Lower leg skin (tissue), 4 donors: ENCODE results near the gene MEI1. TPM values are rescaled to one million over a fixed set of nuclear protein-coding genes. Genes with fewer than 3 reads are reported as not detected.

Source experiments
- DNase-seq, 2 donors: peaks; one replicate each; pipeline ENCODE4 v3.0.0-alpha.2; 2019; ENCODE audit warnings: low spot score in 2 of 2
- H3K4me3 ChIP-seq: fragments of 200-600 bp; sonication (generic); 2 replicates; pipeline ENCODE4 v1.5.1; 2017; ENCODE audit warnings: mild to moderate bottlenecking, low read depth; ENCODE audit not compliant: poor library complexity, severe bottlenecking
- POLR2A ChIP-seq, 2 donors: fragments of 450-650 bp; IDR thresholded peaks; one replicate each; pipeline ENCODE4 v1.6.1; 2016 to 2017; ENCODE audit warnings: antibody characterized with exemption in 2 of 2, mild to moderate bottlenecking in 1 of 2, moderate library complexity in 1 of 2
- WGBS, 2 donors: methylation state at CpG; one replicate each; pipeline ENCODE4 v1.1.5; 2018; 5-methylcytosine and 5-hydroxymethylcytosine counted together
- intact Hi-C: fragments of 100-400 bp; cut with DNase I; formaldehyde crosslinking; loops from one replicate; pipeline ENCODE4 v1.15.0; 2023; ENCODE audit warnings: low total_unique reads
- total RNA-seq, 4 donors: library from RNA; depleted of rRNA; stranded (reverse); fragments of >200 nt; gene quantifications; one replicate each; pipeline ENCODE4 v1.1.0, GENCODE V29; 2016
- TF ChIP-seq, protein P1 (sequence below), 3 donors: fragments of 450-650 bp; IDR thresholded peaks; one replicate each; pipeline ENCODE4 v1.5.1; 2016; ENCODE audit warnings: antibody characterized with exemption in 3 of 3, mild to moderate bottlenecking in 3 of 3, moderate library complexity in 2 of 3

MEI1 gene
- total RNA-seq, 4 donors from 2014 or later = 1.2 to 2.1 TPM; not detected in 2

DNA sequence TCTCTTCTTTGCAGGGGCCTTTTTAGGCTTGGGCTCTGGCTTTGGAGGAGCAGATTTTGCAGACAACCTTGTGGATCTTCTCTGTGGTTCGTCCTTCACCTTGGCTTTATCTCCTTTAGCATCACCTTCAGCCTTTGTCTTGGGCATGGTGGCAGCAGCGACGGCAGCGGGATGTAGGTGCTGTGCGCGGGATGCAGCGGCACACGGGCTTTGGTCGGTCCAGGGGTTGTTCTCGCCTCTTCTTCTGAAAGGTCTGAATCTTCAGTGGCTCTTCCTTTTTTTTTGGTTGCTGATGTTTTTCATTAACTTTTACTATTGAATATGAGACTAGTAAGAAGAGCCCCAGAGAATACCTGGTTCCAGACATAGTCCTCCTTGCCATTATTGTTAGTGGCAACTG, 10.0 kb downstream of the MEI1 start:
- TF ChIP-seq, protein P1, sequence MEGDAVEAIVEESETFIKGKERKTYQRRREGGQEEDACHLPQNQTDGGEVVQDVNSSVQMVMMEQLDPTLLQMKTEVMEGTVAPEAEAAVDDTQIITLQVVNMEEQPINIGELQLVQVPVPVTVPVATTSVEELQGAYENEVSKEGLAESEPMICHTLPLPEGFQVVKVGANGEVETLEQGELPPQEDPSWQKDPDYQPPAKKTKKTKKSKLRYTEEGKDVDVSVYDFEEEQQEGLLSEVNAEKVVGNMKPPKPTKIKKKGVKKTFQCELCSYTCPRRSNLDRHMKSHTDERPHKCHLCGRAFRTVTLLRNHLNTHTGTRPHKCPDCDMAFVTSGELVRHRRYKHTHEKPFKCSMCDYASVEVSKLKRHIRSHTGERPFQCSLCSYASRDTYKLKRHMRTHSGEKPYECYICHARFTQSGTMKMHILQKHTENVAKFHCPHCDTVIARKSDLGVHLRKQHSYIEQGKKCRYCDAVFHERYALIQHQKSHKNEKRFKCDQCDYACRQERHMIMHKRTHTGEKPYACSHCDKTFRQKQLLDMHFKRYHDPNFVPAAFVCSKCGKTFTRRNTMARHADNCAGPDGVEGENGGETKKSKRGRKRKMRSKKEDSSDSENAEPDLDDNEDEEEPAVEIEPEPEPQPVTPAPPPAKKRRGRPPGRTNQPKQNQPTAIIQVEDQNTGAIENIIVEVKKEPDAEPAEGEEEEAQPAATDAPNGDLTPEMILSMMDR (IDR thresholded peaks at IDR 0.05) = no peak
- no peak overlapping the region for H3K4me3 ChIP-seq
- DNase-seq = no peak
- WGBS, 2 donors = 94% methylated on average over 10 of the region's 10 CpGs
- intact Hi-C loops = no loop called here

DNA sequence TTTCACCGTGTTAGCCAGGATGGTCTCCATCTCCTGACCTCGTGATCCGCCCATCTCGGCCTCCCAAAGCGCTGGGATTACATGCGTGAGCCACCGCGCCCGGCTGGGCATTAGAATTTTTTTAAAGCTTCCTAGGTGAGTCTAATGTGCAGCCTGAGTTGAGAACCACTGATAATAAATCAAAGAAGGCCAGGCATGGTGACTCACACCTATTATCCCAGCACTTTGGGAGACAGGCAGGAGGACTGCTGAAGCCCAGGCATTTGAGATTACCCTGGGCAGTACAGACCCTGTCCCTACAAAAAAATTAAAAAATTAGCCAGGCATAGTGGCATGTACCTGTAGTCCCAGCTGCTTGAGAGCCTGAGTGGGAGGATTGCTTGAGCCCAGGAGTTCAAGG, 13.7 kb downstream of the MEI1 start:
- 91 to 93% methylated on average over 9 of the region's 9 CpGs for WGBS, 2 donors
- DNase-seq = no peak
- intact Hi-C loops = no loop called here
- no peak for TF ChIP-seq POLR2A (IDR thresholded peaks at IDR 0.05)
- TF ChIP-seq, protein P1 (IDR thresholded peaks at IDR 0.05) = no peak
- no peak overlapping the region for H3K4me3 ChIP-seq

DNA sequence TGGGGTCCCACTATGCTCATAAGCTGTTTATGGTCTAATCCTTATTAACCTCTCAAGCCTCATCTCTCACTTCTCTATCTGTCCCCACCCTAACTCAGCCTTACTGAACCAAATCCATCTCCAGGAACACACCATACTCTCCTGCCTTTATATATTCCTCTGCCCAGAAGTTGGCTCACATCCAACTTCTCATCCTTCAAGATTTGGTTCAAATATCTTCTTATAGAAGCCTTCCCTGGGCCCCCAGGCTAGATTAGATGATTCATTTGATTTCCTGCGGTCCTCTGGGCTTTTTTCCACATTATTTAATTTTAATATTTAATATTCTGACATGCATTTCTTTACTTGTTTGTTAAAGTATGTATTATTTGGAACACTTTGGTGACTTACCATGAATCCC, 23.2 kb downstream of the MEI1 start:
- intact Hi-C loops = no loop called here
- no peak for DNase-seq
- TF ChIP-seq POLR2A (IDR thresholded peaks at IDR 0.05) = no peak
- TF ChIP-seq, protein P1 (IDR thresholded peaks at IDR 0.05) = no peak
- H3K4me3 ChIP-seq = no peak overlapping the region
- 25 to 50% methylated on average over 1 of the region's 1 CpG for WGBS, 2 donors

DNA sequence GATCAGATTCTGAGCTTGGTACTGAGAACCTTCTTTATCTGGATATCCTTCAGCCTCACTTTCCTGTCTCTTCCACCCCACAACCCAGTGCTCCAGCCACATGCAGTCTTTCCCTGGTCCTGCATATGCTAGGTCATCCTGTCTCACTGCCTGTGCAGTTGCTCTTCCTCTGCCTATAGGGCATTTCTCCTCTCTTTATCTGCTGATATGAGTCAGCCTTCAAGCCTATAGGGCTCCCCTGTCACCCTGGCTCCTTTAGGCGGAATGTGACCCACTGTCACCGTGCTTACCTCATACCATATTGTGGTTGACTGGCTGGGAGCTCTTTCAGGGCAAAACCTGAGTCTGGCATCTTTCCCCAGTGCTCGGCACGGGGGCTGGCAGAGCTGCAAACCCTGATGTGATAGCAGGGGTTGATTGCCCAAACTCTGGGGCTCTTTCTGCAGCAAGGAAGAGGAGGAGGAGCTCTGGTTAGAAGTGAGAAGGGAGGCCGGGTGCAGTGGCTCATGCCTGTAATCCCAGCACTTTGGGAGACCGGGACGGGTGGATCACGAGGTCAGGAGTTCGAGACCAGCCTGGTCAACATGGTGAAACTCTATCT, 26.3 kb downstream of the MEI1 start:
- TF ChIP-seq POLR2A (IDR thresholded peaks at IDR 0.05) = no peak
- TF ChIP-seq, protein P1 (IDR thresholded peaks at IDR 0.05) = no peak
- no peak for DNase-seq
- no peak overlapping the region for H3K4me3 ChIP-seq
- WGBS, 2 donors = 82 to 86% methylated on average over 9 of the region's 9 CpGs
- intact Hi-C loops = no loop called here

DNA sequence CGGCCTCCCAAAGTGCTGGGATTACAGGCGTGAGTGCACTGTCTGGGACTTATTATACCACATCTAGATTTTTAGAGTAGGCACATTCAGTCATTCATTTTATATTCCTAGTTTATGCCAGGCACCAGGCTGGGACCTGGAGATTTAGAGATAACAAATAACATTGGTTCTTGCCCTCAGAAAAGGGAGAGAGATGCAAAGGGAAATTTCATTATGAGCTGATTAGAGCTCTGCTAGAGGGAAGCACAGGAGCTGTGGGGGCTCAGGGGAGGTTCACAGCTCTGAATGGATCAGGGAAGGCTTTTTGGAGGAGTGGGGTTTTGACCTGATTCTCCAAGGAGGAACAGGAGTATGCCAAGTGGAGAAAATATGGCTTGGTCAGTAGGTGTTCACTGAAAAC, 32.3 kb downstream of the MEI1 start:
- no peak for DNase-seq
- TF ChIP-seq POLR2A (IDR thresholded peaks at IDR 0.05) = no peak
- TF ChIP-seq, protein P1 (IDR thresholded peaks at IDR 0.05) = no peak
- no peak overlapping the region for H3K4me3 ChIP-seq
- WGBS, 2 donors = 82 to 91% methylated on average over 2 of the region's 2 CpGs
- intact Hi-C loops = no loop called here
